H9 (cell line): ENCODE results near the gene SLC22A5. TPM values are rescaled to one million over a fixed set of nuclear protein-coding genes. Genes with fewer than 3 reads are reported as not detected.

ENCODE experiments used
- DNase-seq: peaks from one replicate; pipeline ENCODE4 v3.0.0-alpha.2; 2017
- H2AFZ ChIP-seq: one replicate; pipeline ENCODE4 v1.6.1; 2013; ENCODE audit warnings: mild to moderate bottlenecking, low read length, control low read depth, moderate library complexity
- H2AK5ac ChIP-seq: 2 replicates; pipeline ENCODE4 v1.6.1; 2013; ENCODE audit warnings: low read length, control low read depth, mixed read lengths; ENCODE audit not compliant: insufficient read length
- H2BK120ac ChIP-seq: one replicate; pipeline ENCODE4 v1.6.1; 2013; ENCODE audit warnings: low read depth, mild to moderate bottlenecking, low read length, control low read depth, inconsistent platforms; ENCODE audit not compliant: poor library complexity, severe bottlenecking
- H2BK12ac ChIP-seq: 2 replicates; pipeline ENCODE4 v1.6.1; 2013; ENCODE audit warnings: low read length, control low read depth, mixed read lengths, low read depth; ENCODE audit not compliant: insufficient read length
- H2BK15ac ChIP-seq: 2 replicates; pipeline ENCODE4 v1.6.1; 2013; ENCODE audit warnings: low read depth, low read length, control low read depth
- H2BK20ac ChIP-seq: one replicate; pipeline ENCODE4 v1.6.1; 2013; ENCODE audit warnings: low read depth, mild to moderate bottlenecking, low read length, control low read depth, inconsistent platforms; ENCODE audit not compliant: poor library complexity, severe bottlenecking
- H2BK5ac ChIP-seq: 2 replicates; pipeline ENCODE4 v1.6.1; 2013; ENCODE audit warnings: low read length, control low read depth, mixed read lengths; ENCODE audit not compliant: insufficient read length
- H3K14ac ChIP-seq: 2 replicates; pipeline ENCODE4 v1.6.1; 2013; ENCODE audit warnings: low read length, control low read depth; ENCODE audit not compliant: insufficient read depth
- H3K18ac ChIP-seq: 2 replicates; pipeline ENCODE4 v1.6.1; 2013; ENCODE audit warnings: low read depth, mild to moderate bottlenecking, mixed read lengths, low read length, control low read depth; ENCODE audit not compliant: insufficient read length
- H3K23ac ChIP-seq: 2 replicates; pipeline ENCODE4 v1.6.1; 2013; ENCODE audit warnings: low read length, control low read depth, mixed read lengths, low read depth; ENCODE audit not compliant: insufficient read length
- H3K23me2 ChIP-seq: 2 replicates; pipeline ENCODE4 v1.6.1; 2013; ENCODE audit warnings: low read depth, mild to moderate bottlenecking, mixed read lengths, low read length, control low read depth; ENCODE audit not compliant: insufficient read length, poor library complexity, severe bottlenecking
- H3K27ac ChIP-seq: 2 replicates; pipeline ENCODE4 v1.5.1; 2013; ENCODE audit warnings: low read length, control low read depth, mixed read lengths, low read depth; ENCODE audit not compliant: insufficient read length
- H3K27me3 ChIP-seq: 2 replicates; pipeline ENCODE4 v1.6.1; 2013; ENCODE audit warnings: low read length, control low read depth, inconsistent platforms; ENCODE audit not compliant: insufficient read depth
- H3K4ac ChIP-seq: 2 replicates; pipeline ENCODE4 v1.6.1; 2013; ENCODE audit warnings: low read depth, mild to moderate bottlenecking, control low read depth, inconsistent platforms, low read length, moderate library complexity
- H3K4me1 ChIP-seq: 2 replicates; pipeline ENCODE4 v1.6.1; 2013; ENCODE audit warnings: low read length, control low read depth, inconsistent platforms; ENCODE audit not compliant: insufficient read depth
- H3K4me2 ChIP-seq: 2 replicates; pipeline ENCODE4 v1.6.1; 2013; ENCODE audit warnings: low read length, control low read depth, mixed read lengths; ENCODE audit not compliant: insufficient read length, insufficient read depth
- H3K56ac ChIP-seq: 2 replicates; pipeline ENCODE4 v1.6.1; 2013; ENCODE audit warnings: low read depth, mild to moderate bottlenecking, mixed read lengths, low read length, control low read depth; ENCODE audit not compliant: insufficient read length
- H3K79me1 ChIP-seq: 2 replicates; pipeline ENCODE4 v1.6.1; 2013; ENCODE audit warnings: low read depth, mild to moderate bottlenecking, moderate library complexity, low read length, control low read depth, inconsistent platforms; ENCODE audit not compliant: insufficient read depth, poor library complexity, severe bottlenecking
- H3K79me2 ChIP-seq: 2 replicates; pipeline ENCODE4 v1.6.1; 2013; ENCODE audit warnings: low read length, control low read depth, inconsistent platforms; ENCODE audit not compliant: insufficient read depth
- H3K9ac ChIP-seq: 2 replicates; pipeline ENCODE4 v1.6.1; 2013; ENCODE audit warnings: low read length, control low read depth, mixed read lengths; ENCODE audit not compliant: insufficient read length; ENCODE audit errors: extremely low read depth
- H3K9me3 ChIP-seq: one replicate; pipeline ENCODE4 v1.6.1; 2013; ENCODE audit warnings: low read depth, low read length, inconsistent platforms; ENCODE audit not compliant: control insufficient read depth
- H3T11ph ChIP-seq: one replicate; pipeline ENCODE4 v1.6.1; 2013; ENCODE audit warnings: mild to moderate bottlenecking, low read length, control low read depth, inconsistent platforms
- H4K20me1 ChIP-seq: one replicate; pipeline ENCODE4 v1.6.1; 2013; ENCODE audit not compliant: control insufficient read depth, insufficient read length, insufficient read depth
- H4K5ac ChIP-seq: 2 replicates; pipeline ENCODE4 v1.6.1; 2013; ENCODE audit warnings: low read depth, mild to moderate bottlenecking, mixed read lengths, low read length, control low read depth; ENCODE audit not compliant: insufficient read length
- H4K8ac ChIP-seq: replicated peaks from 2 replicates; pipeline ENCODE4 v1.6.1; 2013; ENCODE audit warnings: low read length, control low read depth, mixed read lengths, low read depth; ENCODE audit not compliant: insufficient read length
- H4K91ac ChIP-seq: 2 replicates; pipeline ENCODE4 v1.6.1; 2013; ENCODE audit warnings: low read depth, mild to moderate bottlenecking, moderate library complexity, mixed read lengths, low read length, control low read depth; ENCODE audit not compliant: insufficient read length
- H3K27ac Mint-ChIP-seq, 3 experiments: 2 replicates in 2 of 3; 3 replicates in 1 of 3; pipeline ENCODE4 v1.8.0; 2020 to 2021; ENCODE audit warnings: mixed read lengths in 3 of 3, mild to moderate bottlenecking in 1 of 3, moderate library complexity in 1 of 3
- H3K27me3 Mint-ChIP-seq: 2 replicates; pipeline ENCODE4 v1.8.0; 2021; ENCODE audit warnings: low read depth, mild to moderate bottlenecking, moderate library complexity, mixed read lengths
- H3K36me3 Mint-ChIP-seq, 3 experiments: 2 replicates in 2 of 3; 3 replicates in 1 of 3; pipeline ENCODE4 v1.8.0; 2020 to 2021; ENCODE audit warnings: low read depth in 3 of 3, mixed read lengths in 3 of 3; ENCODE audit not compliant: insufficient read depth in 1 of 3
- H3K4me1 Mint-ChIP-seq, 2 experiments: 2 replicates each; pipeline ENCODE4 v1.8.0; 2020; ENCODE audit warnings: mixed read lengths in 2 of 2
- H3K4me3 Mint-ChIP-seq, 2 experiments: 2 replicates in 1 of 2; 3 replicates in 1 of 2; pipeline ENCODE4 v1.8.0; 2020 to 2021; ENCODE audit warnings: mild to moderate bottlenecking in 2 of 2, mixed read lengths in 2 of 2, moderate library complexity in 1 of 2
- H3K9me3 Mint-ChIP-seq, 2 experiments: 2 replicates in 1 of 2; 3 replicates in 1 of 2; pipeline ENCODE4 v1.8.0; 2020; ENCODE audit warnings: mild to moderate bottlenecking in 2 of 2, mixed read lengths in 2 of 2, moderate library complexity in 1 of 2
- CTCF ChIP-seq: fragments of 200-600 bp; sonication (generic); conservative IDR thresholded peaks from 3 replicates; pipeline ENCODE4 v1.8.0; 2021; ENCODE audit warnings: antibody characterized with exemption, mild to moderate bottlenecking
- WGBS: extraction: QIAGEN DNeasy Blood & Tissue Kit; methylation state at CpG from one replicate; pipeline ENCODE4 v1.1.7; 2013; ENCODE audit warnings: missing lambda C conversion rate, low lambda C conversion rate, mixed read lengths; ENCODE audit not compliant: insufficient read length; ENCODE audit errors: extremely low coverage; 5-methylcytosine and 5-hydroxymethylcytosine counted together
- total RNA-seq: library from RNA; stranded (reverse); gene quantifications from 2 replicates; pipeline ENCODE4 v1.2.1, GENCODE V29; 2021

Gene SLC22A5
- total RNA-seq, 1 experiment from 2014 or later, result 3.4 TPM

GRCh38 chr5:132430746-132431145 is 61.2 kb downstream of the SLC22A5 start:
- H4K8ac ChIP-seq, result no peak overlapping the region
- H2BK12ac ChIP-seq, result no peak overlapping the region
- no peak for TF ChIP-seq CTCF
- no peaks in the 10 kb centered on the region for H3K36me3 Mint-ChIP-seq
- no peak overlapping the region for H3K27ac Mint-ChIP-seq
- H3K23me2 ChIP-seq, result no peaks in the 10 kb centered on the region
- H2AFZ ChIP-seq, result no peak overlapping the region
- no peak overlapping the region for H3K56ac ChIP-seq
- no peak overlapping the region for H3K27ac ChIP-seq
- no peak overlapping the region for H3K4me3 Mint-ChIP-seq
- H2BK20ac ChIP-seq, result no peak overlapping the region
- no peaks in the 10 kb centered on the region for H3K27me3 Mint-ChIP-seq
- H2BK15ac ChIP-seq, result no peak overlapping the region
- H4K20me1 ChIP-seq, result no peaks in the 10 kb centered on the region
- no peak overlapping the region for H3K18ac ChIP-seq
- no peaks in the 10 kb centered on the region for H3K79me1 ChIP-seq
- no peaks in the 10 kb centered on the region for H3K9me3 Mint-ChIP-seq
- H3K4ac ChIP-seq, result no peak overlapping the region
- no CpG with 5 or more reads among the region's 3 CpGs for WGBS
- H3K9me3 ChIP-seq, result no peaks in the 10 kb centered on the region
- no peak overlapping the region for H3K14ac ChIP-seq
- H2BK120ac ChIP-seq, result no peak overlapping the region
- no peak overlapping the region for H3T11ph ChIP-seq
- no peak overlapping the region for H2BK5ac ChIP-seq
- H4K5ac ChIP-seq, result no peak overlapping the region
- H3K23ac ChIP-seq, result no peak overlapping the region
- H3K79me2 ChIP-seq, result no peaks in the 10 kb centered on the region
- H2AK5ac ChIP-seq, result no peak overlapping the region
- H3K4me2 ChIP-seq, result no peak overlapping the region
- no peak for DNase-seq
- H3K4me1 Mint-ChIP-seq, result peaks cover 18 to 23% of the 10 kb centered on the region in 2 experiments
- no peak overlapping the region for H4K91ac ChIP-seq
- no peaks in the 10 kb centered on the region for H3K27me3 ChIP-seq
- no peaks in the 10 kb centered on the region; the same call in 1 of the 2 replicates for H3K4me1 ChIP-seq
- no peak overlapping the region for H3K9ac ChIP-seq
